ENCODE data around the gene TSPAN18. TPM values are rescaled to one million over a fixed set of nuclear protein-coding genes. Genes with fewer than 3 reads are reported as not detected.

Gene TSPAN18
- total RNA-seq, 1 donor from 2014 or later = 31.7 TPM

DNA sequence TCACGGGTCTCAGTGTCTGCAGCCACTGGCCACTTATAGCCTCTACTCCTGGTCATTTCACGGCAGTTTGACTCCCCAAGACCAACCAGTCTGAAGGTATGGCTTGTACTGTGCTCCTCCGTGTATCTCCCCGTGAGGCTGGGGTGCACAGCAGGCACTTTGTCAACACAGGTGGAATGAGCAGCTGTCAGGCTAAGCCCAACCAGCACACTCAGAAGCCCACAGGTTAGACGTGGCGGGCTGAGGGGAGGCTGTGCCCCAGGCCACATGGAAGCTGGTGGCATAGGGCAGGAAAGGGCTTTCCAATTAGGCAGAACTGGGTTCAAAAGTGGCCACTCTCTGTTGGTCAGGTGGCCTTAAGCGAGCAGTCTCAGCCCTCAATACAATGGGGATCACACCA, 216.9 kb downstream of the TSPAN18 start:
- Mint-ChIP-seq H3K36me3 (ENCODE audit: low read depth, unreplicated experiment) (peaks cover 6% of the 10 kb centered on the region), H3K27ac (ENCODE audit: unreplicated experiment) (no peak overlapping the region), H3K4me1 (ENCODE audit: low read depth, unreplicated experiment) (peaks cover 25% of the 10 kb centered on the region), H3K9me3 (ENCODE audit: unreplicated experiment) (no peaks in the 10 kb centered on the region), H3K4me3 (ENCODE audit: unreplicated experiment) (peak overlapping the region; percentile 62), H3K27me3 (ENCODE audit: low read depth, unreplicated experiment) (peaks cover 3% of the 10 kb centered on the region)
- no peak for TF ChIP-seq EZH2 (IDR thresholded peaks at IDR 0.05; ENCODE audit: insufficient read depth, low read length)
- TF ChIP-seq, protein P1, sequence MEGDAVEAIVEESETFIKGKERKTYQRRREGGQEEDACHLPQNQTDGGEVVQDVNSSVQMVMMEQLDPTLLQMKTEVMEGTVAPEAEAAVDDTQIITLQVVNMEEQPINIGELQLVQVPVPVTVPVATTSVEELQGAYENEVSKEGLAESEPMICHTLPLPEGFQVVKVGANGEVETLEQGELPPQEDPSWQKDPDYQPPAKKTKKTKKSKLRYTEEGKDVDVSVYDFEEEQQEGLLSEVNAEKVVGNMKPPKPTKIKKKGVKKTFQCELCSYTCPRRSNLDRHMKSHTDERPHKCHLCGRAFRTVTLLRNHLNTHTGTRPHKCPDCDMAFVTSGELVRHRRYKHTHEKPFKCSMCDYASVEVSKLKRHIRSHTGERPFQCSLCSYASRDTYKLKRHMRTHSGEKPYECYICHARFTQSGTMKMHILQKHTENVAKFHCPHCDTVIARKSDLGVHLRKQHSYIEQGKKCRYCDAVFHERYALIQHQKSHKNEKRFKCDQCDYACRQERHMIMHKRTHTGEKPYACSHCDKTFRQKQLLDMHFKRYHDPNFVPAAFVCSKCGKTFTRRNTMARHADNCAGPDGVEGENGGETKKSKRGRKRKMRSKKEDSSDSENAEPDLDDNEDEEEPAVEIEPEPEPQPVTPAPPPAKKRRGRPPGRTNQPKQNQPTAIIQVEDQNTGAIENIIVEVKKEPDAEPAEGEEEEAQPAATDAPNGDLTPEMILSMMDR (IDR thresholded peaks at IDR 0.05; ENCODE audit: insufficient read depth, low read depth, low read length) = no peak
- no peaks in the 10 kb centered on the region for H3K9me3 ChIP-seq (ENCODE audit: insufficient read depth, low read depth, low read length)
- H3K4me2 ChIP-seq (ENCODE audit: low read length) = no peak overlapping the region
- no peaks in the 10 kb centered on the region for H3K27me3 ChIP-seq (ENCODE audit: insufficient read depth, low read length)
- no peaks in the 10 kb centered on the region for H3K4me1 ChIP-seq (ENCODE audit: insufficient read depth, low read length)
- H3K36me3 ChIP-seq (ENCODE audit: insufficient read depth, low read length) = no peaks in the 10 kb centered on the region
- DNase-seq (ENCODE audit: low read depth) = no peak
- peaks cover 98% of the 10 kb centered on the region for H4K20me1 ChIP-seq (ENCODE audit: insufficient read depth, low read length)
- H3K79me2 ChIP-seq (ENCODE audit: insufficient read depth, low read length) = peaks cover 13% of the 10 kb centered on the region
- no peak overlapping the region for H3K27ac ChIP-seq (ENCODE audit: low read depth, low read length)
- no peak overlapping the region for H2AFZ ChIP-seq (ENCODE audit: low read depth, low read length)
- H3K4me3 ChIP-seq (ENCODE audit: insufficient read depth, low read depth, low read length) = no peak overlapping the region
- H3K9ac ChIP-seq (ENCODE audit: low read length) = no peak overlapping the region
- FAIRE-seq = no peak

DNA sequence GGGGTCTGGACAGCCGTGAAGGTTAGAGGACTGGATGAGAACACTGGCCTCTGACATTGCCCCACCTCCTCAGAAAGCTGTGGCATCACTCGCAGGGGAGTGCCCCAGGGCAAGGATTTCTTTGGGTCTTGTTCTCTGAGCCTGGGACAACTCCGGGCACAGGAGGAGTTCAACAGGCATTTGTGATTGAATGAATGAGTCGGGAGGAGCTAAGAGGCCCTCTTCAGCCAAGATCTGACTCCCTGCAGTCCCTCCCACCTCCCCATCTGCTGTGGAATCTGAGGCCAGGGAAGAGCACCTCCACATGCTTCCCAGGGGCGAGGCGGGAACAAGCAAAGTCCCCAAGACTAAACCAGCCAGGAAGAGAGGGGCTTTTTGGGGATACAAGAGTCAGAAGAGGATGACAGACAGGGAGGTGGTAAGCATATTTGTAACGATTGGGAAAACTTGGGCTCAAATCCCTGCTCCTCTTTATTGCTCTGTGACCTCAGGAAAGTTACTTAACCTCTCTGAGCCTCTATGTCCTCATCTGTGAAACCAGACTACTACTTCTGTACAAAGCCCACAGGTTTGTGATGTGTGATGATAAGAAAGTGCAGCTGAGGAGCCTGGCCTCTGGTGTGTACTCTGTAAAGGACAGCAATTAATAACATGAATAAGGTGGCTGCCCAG, 217.6 kb downstream of the TSPAN18 start:
- no peak for FAIRE-seq
- Histone ChIP-seq H3K4me1 (ENCODE audit: insufficient read depth, low read length) (no peaks in the 10 kb centered on the region), H3K9me3 (ENCODE audit: insufficient read depth, low read depth, low read length) (no peaks in the 10 kb centered on the region), H4K20me1 (ENCODE audit: insufficient read depth, low read length) (peaks cover 100% of the 10 kb centered on the region), H3K4me3 (ENCODE audit: insufficient read depth, low read depth, low read length) (no peak overlapping the region), H3K4me2 (ENCODE audit: low read length) (no peak overlapping the region), H3K9ac (ENCODE audit: low read length) (no peak overlapping the region), H3K27ac (ENCODE audit: low read depth, low read length) (no peak overlapping the region), H3K36me3 (ENCODE audit: insufficient read depth, low read length) (no peaks in the 10 kb centered on the region), H2AFZ (ENCODE audit: low read depth, low read length) (no peak overlapping the region), H3K79me2 (ENCODE audit: insufficient read depth, low read length) (peaks cover 15% of the 10 kb centered on the region), H3K27me3 (ENCODE audit: insufficient read depth, low read length) (no peaks in the 10 kb centered on the region)
- peaks cover 6% of the 10 kb centered on the region for H3K36me3 Mint-ChIP-seq (ENCODE audit: low read depth, unreplicated experiment)
- H3K27me3 Mint-ChIP-seq (ENCODE audit: low read depth, unreplicated experiment) = peaks cover 3% of the 10 kb centered on the region
- peaks cover 25% of the 10 kb centered on the region for H3K4me1 Mint-ChIP-seq (ENCODE audit: low read depth, unreplicated experiment)
- H3K4me3 Mint-ChIP-seq (ENCODE audit: unreplicated experiment) = no peak overlapping the region
- DNase-seq (ENCODE audit: low read depth) = no peak
- H3K9me3 Mint-ChIP-seq (ENCODE audit: unreplicated experiment) = no peaks in the 10 kb centered on the region
- peak overlapping the region; percentile 7 for H3K27ac Mint-ChIP-seq (ENCODE audit: unreplicated experiment)
- TF ChIP-seq, protein P1 (IDR thresholded peaks at IDR 0.05; ENCODE audit: insufficient read depth, low read depth, low read length) = no peak
- TF ChIP-seq EZH2 (IDR thresholded peaks at IDR 0.05; ENCODE audit: insufficient read depth, low read length) = no peak

- peaks cover 3% of the 10 kb centered on the region for H3K27me3 Mint-ChIP-seq (ENCODE audit: low read depth, unreplicated experiment)
- no peaks in the 10 kb centered on the region for H3K9me3 Mint-ChIP-seq (ENCODE audit: unreplicated experiment)
- peaks cover 6% of the 10 kb centered on the region for H3K36me3 Mint-ChIP-seq (ENCODE audit: low read depth, unreplicated experiment)
- Histone ChIP-seq H3K27me3 (ENCODE audit: insufficient read depth, low read length) (no peaks in the 10 kb centered on the region), H3K9ac (ENCODE audit: low read length) (no peak overlapping the region), H3K4me3 (ENCODE audit: insufficient read depth, low read depth, low read length) (no peak overlapping the region), H3K9me3 (ENCODE audit: insufficient read depth, low read depth, low read length) (no peaks in the 10 kb centered on the region), H3K36me3 (ENCODE audit: insufficient read depth, low read length) (no peaks in the 10 kb centered on the region), H3K27ac (ENCODE audit: low read depth, low read length) (no peak overlapping the region), H3K4me1 (ENCODE audit: insufficient read depth, low read length) (no peaks in the 10 kb centered on the region), H3K79me2 (ENCODE audit: insufficient read depth, low read length) (peaks cover 15% of the 10 kb centered on the region), H2AFZ (ENCODE audit: low read depth, low read length) (no peak overlapping the region), H3K4me2 (ENCODE audit: low read length) (no peak overlapping the region), H4K20me1 (ENCODE audit: insufficient read depth, low read length) (peaks cover 96% of the 10 kb centered on the region)
- peaks cover 25% of the 10 kb centered on the region for H3K4me1 Mint-ChIP-seq (ENCODE audit: low read depth, unreplicated experiment)
- no peak overlapping the region for H3K4me3 Mint-ChIP-seq (ENCODE audit: unreplicated experiment)
- TF ChIP-seq, protein P1 (IDR thresholded peaks at IDR 0.05; ENCODE audit: insufficient read depth, low read depth, low read length) = no peak
- TF ChIP-seq EZH2 (IDR thresholded peaks at IDR 0.05; ENCODE audit: insufficient read depth, low read length) = no peak
- H3K27ac Mint-ChIP-seq (ENCODE audit: unreplicated experiment) = no peak overlapping the region
- no peak for FAIRE-seq
- no peak for DNase-seq (ENCODE audit: low read depth)
These were observed 218.1 kb downstream of the TSPAN18 start for GRCh38 chr11:44944853-44945235.
